Peyer's patch (tissue), 4 donors: ENCODE results near the gene AHCYL2. TPM values are rescaled to one million over a fixed set of nuclear protein-coding genes. Genes with fewer than 3 reads are reported as not detected.
"Not testable (repeated sequence)": the region's sequence is repeated elsewhere in the genome, so short reads cannot be mapped to it uniquely, and the experiment has no call there.

Experiments
- DNase-seq, 3 donors: peaks; one replicate each; pipeline ENCODE4 v3.0.0-alpha.2; 2017 to 2019
- H3K27ac ChIP-seq, 4 donors: fragments of 200-600 bp; sonication (generic); one replicate each; pipeline ENCODE4 v1.5.1; 2016 to 2019
- H3K27me3 ChIP-seq, 2 donors: fragments of 200-600 bp; sonication (generic); one replicate each; pipeline ENCODE4 v1.5.1; 2019
- H3K36me3 ChIP-seq, 3 donors: fragments of 200-600 bp; sonication (generic); one replicate each; pipeline ENCODE4 v1.5.1; 2016 to 2019
- H3K4me1 ChIP-seq, 4 donors: fragments of 200-600 bp; sonication (generic); one replicate each; pipeline ENCODE4 v1.5.1; 2016 to 2019
- H3K4me3 ChIP-seq, 4 donors: fragments of 200-600 bp; sonication (generic); 1 replicate in 3 of 4; 2 replicates in 1 of 4; pipeline ENCODE4 v1.5.1; 2016 to 2019; ENCODE audit warnings: mild to moderate bottlenecking in 1 of 4
- H3K9me3 ChIP-seq, 4 donors: fragments of 200-600 bp; sonication (generic); one replicate each; pipeline ENCODE4 v1.5.1; 2016 to 2019; ENCODE audit warnings: mild to moderate bottlenecking in 1 of 4
- CTCF ChIP-seq, 6 experiments: fragments of 450-650 bp in 4 of 6; fragments of 200-600 bp in 2 of 6; sonication (generic) in 1 of 6; IDR thresholded peaks; one replicate each; pipeline ENCODE4 v1.5.1; 2017 to 2019; ENCODE audit warnings: antibody characterized with exemption in 6 of 6, mild to moderate bottlenecking in 3 of 6, moderate library complexity in 1 of 6
- POLR2A ChIP-seq, 2 donors: fragments of 450-650 bp; IDR thresholded peaks; one replicate each; pipeline ENCODE4 v1.5.1; 2017; ENCODE audit warnings: antibody characterized with exemption in 2 of 2, mild to moderate bottlenecking in 2 of 2, moderate library complexity in 2 of 2
- total RNA-seq, 4 donors: library from RNA; depleted of rRNA; stranded (reverse); fragments of >200 nt; gene quantifications; one replicate each; pipeline ENCODE4 v1.1.0, GENCODE V29; 2016

The AHCYL2 gene
- total RNA-seq, 4 donors from 2014 or later, result 37.1 to 186 (median 60.0) TPM

- Histone ChIP-seq H3K9me3 (no peaks in the 10 kb centered on the region), H3K4me1 (peaks cover 0 to 4% (median 0%) of the 10 kb centered on the region in 4 donors), H3K4me3 (no peak overlapping the region), H3K27me3 (no peaks in the 10 kb centered on the region), H3K36me3 (no peaks in the 10 kb centered on the region), H3K27ac (peak overlapping the region in 2 of 4 donors; percentile 22 to 45)
- no peak for DNase-seq
- no peak for TF ChIP-seq POLR2A (IDR thresholded peaks at IDR 0.05)
- TF ChIP-seq CTCF (IDR thresholded peaks at IDR 0.05), result no peak
Observed at GRCh38 chr7:129361771-129362170, 136.9 kb downstream of the AHCYL2 start.

- Histone ChIP-seq H3K36me3 (no peaks in the 10 kb centered on the region), H3K9me3 (no peaks in the 10 kb centered on the region), H3K4me1 (peaks cover 0 to 4% (median under 1%) of the 10 kb centered on the region in 4 donors), H3K27ac (peak overlapping the region in 2 of 4 donors; percentile 22 to 48), H3K27me3 (no peaks in the 10 kb centered on the region), H3K4me3 (no peak overlapping the region)
- no peak for DNase-seq
- no peak for TF ChIP-seq CTCF (IDR thresholded peaks at IDR 0.05)
- no peak for TF ChIP-seq POLR2A (IDR thresholded peaks at IDR 0.05)
Observed at GRCh38 chr7:129362496-129362895, 137.7 kb downstream of the AHCYL2 start.

- DNase-seq, result no peak
- Histone ChIP-seq H3K27me3 (no peaks in the 10 kb centered on the region), H3K4me1 (peaks cover 0 to 10% (median 3%) of the 10 kb centered on the region in 4 donors), H3K27ac (peak overlapping the region in 3 of 4 donors; percentile 74 to 94 (median 83)), H3K4me3 (no peak overlapping the region), H3K36me3 (no peaks in the 10 kb centered on the region), H3K9me3 (no peaks in the 10 kb centered on the region)
- TF ChIP-seq CTCF (IDR thresholded peaks at IDR 0.05) (no peak), POLR2A (IDR thresholded peaks at IDR 0.05) (no peak)
Observed at GRCh38 chr7:129367349-129367699, 142.5 kb downstream of the AHCYL2 start.

GRCh38 chr7:129367700-129368388, 143.0 kb downstream of the AHCYL2 start:
- DNase-seq, result peak; percentile 65 to 91 (median 85)
- Histone ChIP-seq H3K27ac (peak overlapping the region in 3 of 4 donors; percentile 74 to 94 (median 83)), H3K4me3 (peak overlapping the region in 3 of 4 donors; percentile 3 to 49 (median 45)), H3K9me3 (no peaks in the 10 kb centered on the region), H3K27me3 (no peaks in the 10 kb centered on the region), H3K36me3 (no peaks in the 10 kb centered on the region), H3K4me1 (peaks cover 0 to 9% (median 3%) of the 10 kb centered on the region in 4 donors)
- peak; percentile 83 to 95 for TF ChIP-seq POLR2A (IDR thresholded peaks at IDR 0.05)
- TF ChIP-seq CTCF (IDR thresholded peaks at IDR 0.05), result peak; percentile 52 to 91 (median 88)

- Histone ChIP-seq H3K27ac (peak overlapping the region in 3 of 4 donors; percentile 74 to 94 (median 83)), H3K27me3 (no peaks in the 10 kb centered on the region), H3K4me3 (peak overlapping the region in 3 of 4 donors; percentile 3 to 49 (median 45)), H3K9me3 (no peaks in the 10 kb centered on the region), H3K36me3 (no peaks in the 10 kb centered on the region), H3K4me1 (peaks cover 0 to 6% (median 3%) of the 10 kb centered on the region in 4 donors)
- TF ChIP-seq CTCF (IDR thresholded peaks at IDR 0.05), result no peak
- no peak for TF ChIP-seq POLR2A (IDR thresholded peaks at IDR 0.05)
- no peak for DNase-seq
Observed at GRCh38 chr7:129368389-129368986, 143.7 kb downstream of the AHCYL2 start.

- not testable (repeated sequence) for H3K4me1 ChIP-seq, H3K27me3 ChIP-seq, H3K9me3 ChIP-seq, H3K36me3 ChIP-seq, DNase-seq
- peak overlapping the region in 2 of 4 donors; percentile 83 to 94 for H3K27ac ChIP-seq
- peak overlapping the region in 2 of 4 donors; percentile 45 to 49 for H3K4me3 ChIP-seq
Observed at GRCh38 chr7:129369447-129369846, 144.6 kb downstream of the AHCYL2 start.
